Activated T-cell treated with anti-CD3 and anti-CD28 coated beads, Interleukin-2, amount 50 U/mL, for 72 hours (primary cell): ENCODE data around the gene POFUT2. TPM values are rescaled to one million over a fixed set of nuclear protein-coding genes. Genes with fewer than 3 reads are reported as not detected.

Experiments
- ATAC-seq, 2 donors: fragments of 150-1000 bp; cut with Tn5 transposase; replicated peaks in 1 of 2; 2 replicates each; pipeline ENCODE4 v1.10.0; 2021; ENCODE audit warnings: moderate library complexity in 2 of 2, mild to moderate bottlenecking in 1 of 2
- DNase-seq, 2 donors: peaks; one replicate each; pipeline ENCODE4 v3.0.0; 2021 to 2022; ENCODE audit warnings: mixed read lengths in 1 of 2
- H3K27ac Mint-ChIP-seq: one replicate; pipeline ENCODE4 v1.8.0; 2022; ENCODE audit warnings: mild to moderate bottlenecking, moderate library complexity, mixed read lengths
- H3K27me3 Mint-ChIP-seq: one replicate; pipeline ENCODE4 v1.8.0; 2022; ENCODE audit warnings: low read depth, mixed read lengths
- H3K36me3 Mint-ChIP-seq, 2 donors: one replicate each; pipeline ENCODE4 v1.8.0; 2022; ENCODE audit warnings: mixed read lengths in 2 of 2, mild to moderate bottlenecking in 1 of 2; ENCODE audit not compliant: insufficient read depth in 2 of 2
- H3K4me1 Mint-ChIP-seq: one replicate; pipeline ENCODE4 v1.8.0; 2022; ENCODE audit warnings: low read depth, mixed read lengths
- H3K4me3 Mint-ChIP-seq, 2 donors: one replicate each; pipeline ENCODE4 v1.8.0; 2022; ENCODE audit warnings: mild to moderate bottlenecking in 2 of 2, mixed read lengths in 2 of 2, moderate library complexity in 2 of 2
- H3K9me3 Mint-ChIP-seq, 2 donors: one replicate each; pipeline ENCODE4 v1.8.0; 2022; ENCODE audit warnings: mixed read lengths in 2 of 2
- total RNA-seq, 2 donors: library from RNA; stranded (reverse); gene quantifications; one replicate each; pipeline ENCODE4 v1.2.3, GENCODE V29; 2022

Gene POFUT2
- total RNA-seq, 2 donors from 2014 or later, result 24.5 to 26.6 TPM

- no peak overlapping the region for H3K27ac Mint-ChIP-seq
- ATAC-seq, result no peak
- no peaks in the 10 kb centered on the region for H3K4me1 Mint-ChIP-seq
- H3K36me3 Mint-ChIP-seq, result no peaks in the 10 kb centered on the region
- no peak for DNase-seq
- H3K27me3 Mint-ChIP-seq, result peaks cover 22% of the 10 kb centered on the region
- H3K9me3 Mint-ChIP-seq, result no peaks in the 10 kb centered on the region
- H3K4me3 Mint-ChIP-seq, result no peak overlapping the region
Measured at GRCh38 chr21:45234965-45235364, 52.7 kb downstream of the POFUT2 start.

GRCh38 chr21:45234127-45234526 is 53.6 kb downstream of the POFUT2 start:
- peak in 1 of 2 donors; percentile 55 for ATAC-seq
- H3K9me3 Mint-ChIP-seq, result no peaks in the 10 kb centered on the region
- peak in 1 of 2 donors; percentile 33 for DNase-seq
- H3K4me3 Mint-ChIP-seq, result peak overlapping the region in 1 of 2 donors; percentile 71
- H3K36me3 Mint-ChIP-seq, result no peaks in the 10 kb centered on the region
- H3K4me1 Mint-ChIP-seq, result peaks cover 1% of the 10 kb centered on the region
- H3K27ac Mint-ChIP-seq, result no peak overlapping the region
- H3K27me3 Mint-ChIP-seq, result peaks cover 24% of the 10 kb centered on the region

GRCh38 chr21:45231705-45232104 is 56.0 kb downstream of the POFUT2 start:
- no peak overlapping the region for H3K4me3 Mint-ChIP-seq
- H3K4me1 Mint-ChIP-seq, result peaks cover 25% of the 10 kb centered on the region
- H3K27ac Mint-ChIP-seq, result no peak overlapping the region
- peaks cover 29% of the 10 kb centered on the region for H3K27me3 Mint-ChIP-seq
- no peaks in the 10 kb centered on the region for H3K36me3 Mint-ChIP-seq
- DNase-seq (no peak), ATAC-seq (no peak)
- H3K9me3 Mint-ChIP-seq, result no peaks in the 10 kb centered on the region

GRCh38 chr21:45228656-45229240 is 58.9 kb downstream of the POFUT2 start:
- H3K9me3 Mint-ChIP-seq, result no peaks in the 10 kb centered on the region
- H3K27ac Mint-ChIP-seq, result peak overlapping the region; percentile 41
- ATAC-seq (peak in 1 of 2 donors; percentile 3), DNase-seq (no peak)
- peaks cover 22% of the 10 kb centered on the region for H3K27me3 Mint-ChIP-seq
- H3K4me3 Mint-ChIP-seq, result peak overlapping the region in 1 of 2 donors; percentile 57
- H3K36me3 Mint-ChIP-seq, result no peaks in the 10 kb centered on the region
- H3K4me1 Mint-ChIP-seq, result peaks cover 48% of the 10 kb centered on the region

GRCh38 chr21:45228171-45228641 is 59.5 kb downstream of the POFUT2 start:
- H3K4me1 Mint-ChIP-seq, result peaks cover 48% of the 10 kb centered on the region
- peak; percentile 83 to 89 for DNase-seq
- H3K27me3 Mint-ChIP-seq, result peaks cover 22% of the 10 kb centered on the region
- peak; percentile 95 to 96 for ATAC-seq
- H3K4me3 Mint-ChIP-seq, result peak overlapping the region; percentile 57 to 65
- no peak overlapping the region for H3K27ac Mint-ChIP-seq
- no peaks in the 10 kb centered on the region for H3K36me3 Mint-ChIP-seq
- H3K9me3 Mint-ChIP-seq, result no peaks in the 10 kb centered on the region

GRCh38 chr21:45227735-45228134 is 60.0 kb downstream of the POFUT2 start:
- H3K4me1 Mint-ChIP-seq, result peaks cover 48% of the 10 kb centered on the region

GRCh38 chr21:45226540-45227326 is 61.0 kb downstream of the POFUT2 start:
- Mint-ChIP-seq H3K27me3 (peaks cover 15% of the 10 kb centered on the region), H3K4me3 (peak overlapping the region; percentile 15 to 31), H3K27ac (peak overlapping the region; percentile 41), H3K36me3 (no peaks in the 10 kb centered on the region), H3K4me1 (peaks cover 48% of the 10 kb centered on the region), H3K9me3 (no peaks in the 10 kb centered on the region)
- peak; percentile 34 to 53 for DNase-seq
- peak; percentile 31 to 37 for ATAC-seq

More at GRCh38 chr21:45227735-45228134, 60.0 kb downstream of the POFUT2 start:
- ATAC-seq (no peak), DNase-seq (no peak)
- Mint-ChIP-seq H3K36me3 (no peaks in the 10 kb centered on the region), H3K27me3 (peaks cover 22% of the 10 kb centered on the region), H3K9me3 (no peaks in the 10 kb centered on the region), H3K27ac (no peak overlapping the region), H3K4me3 (peak overlapping the region; percentile 57 to 65)

GRCh38 chr21:45225741-45226327 is 61.9 kb downstream of the POFUT2 start:
- H3K4me3 Mint-ChIP-seq, result no peak overlapping the region
- no peaks in the 10 kb centered on the region for H3K9me3 Mint-ChIP-seq
- DNase-seq, result no peak
- no peak overlapping the region for H3K27ac Mint-ChIP-seq
- H3K36me3 Mint-ChIP-seq, result peaks cover 0 to 4% of the 10 kb centered on the region in 2 donors
- H3K27me3 Mint-ChIP-seq, result peaks cover 13% of the 10 kb centered on the region
- ATAC-seq, result no peak
- H3K4me1 Mint-ChIP-seq, result peaks cover 48% of the 10 kb centered on the region

GRCh38 chr21:45225041-45225740 is 62.5 kb downstream of the POFUT2 start:
- H3K36me3 Mint-ChIP-seq, result peaks cover 0 to 6% of the 10 kb centered on the region in 2 donors
- ATAC-seq (no peak), DNase-seq (no peak)
- no peaks in the 10 kb centered on the region for H3K9me3 Mint-ChIP-seq
- peaks cover 48% of the 10 kb centered on the region for H3K4me1 Mint-ChIP-seq
- peaks cover 13% of the 10 kb centered on the region for H3K27me3 Mint-ChIP-seq
- no peak overlapping the region for H3K27ac Mint-ChIP-seq
- H3K4me3 Mint-ChIP-seq, result peak overlapping the region in 1 of 2 donors; percentile 27

- peak in 1 of 2 donors; percentile 9 for DNase-seq
- H3K27ac Mint-ChIP-seq, result no peak overlapping the region
- peaks cover 13% of the 10 kb centered on the region for H3K27me3 Mint-ChIP-seq
- no peaks in the 10 kb centered on the region for H3K9me3 Mint-ChIP-seq
- H3K4me3 Mint-ChIP-seq, result peak overlapping the region; percentile 27 to 39
- peaks cover 0 to 6% of the 10 kb centered on the region in 2 donors for H3K36me3 Mint-ChIP-seq
- peaks cover 48% of the 10 kb centered on the region for H3K4me1 Mint-ChIP-seq
- no peak for ATAC-seq
Measured at GRCh38 chr21:45224189-45224938, 63.3 kb downstream of the POFUT2 start.

GRCh38 chr21:45223236-45224185 is 64.2 kb downstream of the POFUT2 start:
- peaks cover under 1 to 8% of the 10 kb centered on the region in 2 donors for H3K36me3 Mint-ChIP-seq
- no peak overlapping the region for H3K4me3 Mint-ChIP-seq
- ATAC-seq (no peak), DNase-seq (no peak)
- H3K27ac Mint-ChIP-seq, result no peak overlapping the region
- peaks cover 7% of the 10 kb centered on the region for H3K27me3 Mint-ChIP-seq
- H3K4me1 Mint-ChIP-seq, result peaks cover 41% of the 10 kb centered on the region
- H3K9me3 Mint-ChIP-seq, result no peaks in the 10 kb centered on the region
